CD4-positive, alpha-beta T cell treated with Interleukin-1 beta for 1 hour (primary cell): ENCODE results near the gene XPC.
"Not testable (repeated sequence)": the region's sequence is repeated elsewhere in the genome, so short reads cannot be mapped to it uniquely, and the experiment has no call there.

Source experiments
- DNase-seq, 2 donors: peaks; one replicate each; pipeline ENCODE4 v3.0.0-alpha.2; 2020 to 2022

Gene XPC

DNA sequence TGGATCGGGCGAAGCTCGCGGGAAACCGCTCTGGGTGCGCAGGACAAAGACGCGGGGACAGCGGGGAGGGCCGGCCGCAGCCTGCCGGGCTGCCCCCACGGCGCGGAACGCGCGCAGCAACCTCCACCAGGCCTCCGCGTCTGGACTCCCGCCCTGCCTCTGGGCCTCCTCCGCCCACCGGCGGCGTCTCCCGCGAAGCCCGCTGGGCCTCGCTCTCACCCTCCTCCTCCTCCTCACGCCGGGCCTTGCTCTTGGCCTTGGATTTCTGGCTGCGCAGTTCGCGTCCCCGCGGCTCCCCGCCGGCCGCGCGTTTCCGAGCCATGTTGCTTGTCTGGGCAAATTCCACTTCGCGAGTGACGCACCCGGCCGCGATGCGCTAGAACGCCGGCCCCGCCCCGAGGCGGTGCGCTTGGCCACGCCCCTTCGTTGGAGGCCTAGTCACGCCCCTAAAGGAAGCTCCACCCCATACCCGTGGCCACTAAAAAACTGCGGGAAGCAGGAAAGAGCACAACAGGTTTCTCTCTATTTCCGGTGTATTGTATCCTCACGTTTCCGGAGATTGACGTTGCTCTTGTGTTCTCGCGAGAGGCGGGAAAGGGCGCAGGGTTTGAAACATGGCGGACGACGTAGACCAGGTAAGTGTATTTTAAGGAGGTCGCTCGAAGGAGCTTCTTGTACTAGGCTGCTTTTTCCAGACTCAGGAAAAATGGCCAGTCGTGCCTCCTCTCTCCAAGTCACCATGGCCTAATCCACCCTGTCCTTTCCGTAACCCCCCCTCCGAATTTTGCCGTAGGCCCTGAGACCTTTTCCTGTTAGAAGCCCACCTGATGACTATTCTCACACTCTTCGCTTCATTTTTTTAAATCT, at the start of gene XPC, which contains the start of gene LSM3:
TSS of gene XPC (minus strand) at position 355 of the 867 bp plus-strand sequence. CDS start at position 322, 33 bp downstream.
TSS of gene LSM3 (plus strand) at position 571 of the 867 bp plus-strand sequence. CDS start at position 615, 44 bp downstream.
- DNase-seq = peak; percentile 97 to 99

- no peak for DNase-seq
These were observed 49.5 kb upstream of the XPC start for GRCh38 chr3:14227856-14228255.

DNA sequence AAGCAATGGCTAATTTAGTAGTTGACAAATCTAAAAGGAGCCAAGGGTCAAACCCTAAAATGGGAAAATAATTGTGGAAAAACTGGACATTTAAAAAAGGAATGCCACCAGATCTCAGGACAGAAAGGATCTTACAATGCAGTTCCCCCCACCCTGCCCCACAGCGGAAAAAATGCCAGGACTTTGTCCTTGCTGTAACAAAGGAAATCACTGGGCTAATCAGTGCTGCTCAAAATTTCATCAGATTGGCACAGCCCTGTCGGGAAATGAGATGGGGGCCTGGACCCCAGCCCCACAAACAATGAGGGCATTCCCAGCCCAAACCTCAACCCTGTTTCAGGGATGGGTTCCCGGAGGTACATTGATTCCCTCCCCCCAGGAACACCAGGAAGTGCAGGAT, 48.0 kb upstream of the XPC start:
- DNase-seq = not testable (repeated sequence)

GRCh38 chr3:14225421-14225820, 47.0 kb upstream of the XPC start:
- DNase-seq = no peak

GRCh38 chr3:14224895-14225294, 46.5 kb upstream of the XPC start:
- no peak for DNase-seq

GRCh38 chr3:14223595-14223994, 45.2 kb upstream of the XPC start:
- DNase-seq = no peak

- no peak for DNase-seq
These were observed 44.6 kb upstream of the XPC start for GRCh38 chr3:14222900-14223594.

DNA sequence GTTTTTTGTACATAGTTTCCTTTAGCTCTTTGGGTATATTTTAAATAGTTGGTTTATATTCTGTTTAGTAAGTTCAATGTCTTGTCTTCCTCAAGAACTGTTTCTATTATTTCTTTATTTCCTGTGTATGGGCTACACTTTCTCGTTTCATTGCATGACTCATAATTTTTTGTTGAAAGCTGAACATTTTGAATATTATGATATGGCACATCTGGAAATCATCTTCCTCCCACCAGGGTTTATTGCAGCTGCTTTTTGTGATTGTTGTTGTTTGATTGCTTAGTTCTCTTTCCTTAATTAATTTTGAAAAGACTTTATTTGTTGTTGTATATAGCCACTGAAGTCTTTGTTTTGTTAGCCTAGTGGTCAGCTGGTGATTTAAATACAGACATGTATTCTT, 44.1 kb upstream of the XPC start:
- DNase-seq = no peak

DNA sequence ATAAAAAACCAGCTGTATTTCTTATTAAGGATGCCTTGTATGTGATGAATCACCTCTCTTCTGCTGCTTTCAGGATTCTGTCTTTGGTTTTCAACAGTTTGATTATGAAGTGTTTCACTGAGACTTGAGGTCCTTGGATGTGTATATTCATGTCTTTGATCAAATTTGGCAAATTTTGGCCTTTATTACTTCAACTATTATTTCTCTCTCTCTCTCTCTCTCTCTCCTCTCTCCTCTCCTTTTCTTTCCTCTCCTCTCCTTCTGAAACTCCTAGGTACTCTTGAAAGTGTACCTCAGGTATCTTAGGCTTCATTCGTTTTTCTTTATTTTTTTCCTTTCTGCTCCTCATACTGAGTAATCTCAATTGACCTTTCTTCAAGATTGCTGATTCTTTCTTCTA, 43.5 kb upstream of the XPC start:
- DNase-seq = no peak

DNA sequence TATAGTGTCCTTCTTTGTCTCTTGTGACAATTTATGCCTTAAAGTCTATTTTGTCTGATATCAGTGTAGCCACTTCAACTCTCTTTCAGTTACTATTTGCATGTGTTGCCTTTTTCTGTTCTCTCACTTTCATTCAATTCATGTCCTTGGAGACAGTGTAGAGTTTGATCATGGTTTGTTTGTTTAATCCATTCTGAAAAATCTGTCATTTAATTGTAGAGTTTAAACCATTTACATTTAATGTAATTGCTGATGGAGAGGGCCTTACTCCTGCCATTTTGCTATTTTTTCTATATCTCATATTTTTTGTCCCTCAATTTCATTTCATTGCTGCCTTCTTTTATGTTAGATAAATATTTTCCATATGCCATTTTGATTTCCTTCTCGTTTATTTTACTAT, 42.5 kb upstream of the XPC start:
- DNase-seq = no peak

DNA sequence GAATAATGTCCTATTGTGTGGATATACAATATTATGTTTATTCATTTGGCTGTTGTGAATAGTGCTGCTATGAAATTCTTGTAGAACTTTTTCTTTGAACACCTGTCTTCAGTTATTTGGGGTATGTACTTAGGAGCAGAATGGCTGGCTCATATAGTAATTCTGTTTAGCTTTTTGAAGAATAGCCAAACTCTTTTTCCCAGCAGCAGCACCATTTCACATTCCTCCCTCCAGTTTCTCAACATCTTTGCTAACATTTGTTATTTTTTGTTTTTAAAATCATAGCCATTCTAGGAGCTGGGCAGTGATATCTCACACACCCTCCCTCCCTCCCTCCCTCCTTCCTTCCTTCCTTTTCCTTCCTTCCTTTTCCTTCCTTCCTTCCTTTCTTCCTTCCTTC, 40.0 kb upstream of the XPC start:
- DNase-seq = no peak

GRCh38 chr3:14216257-14217048, 38.1 kb upstream of the XPC start:
- DNase-seq = peak; percentile 33 to 69

DNA sequence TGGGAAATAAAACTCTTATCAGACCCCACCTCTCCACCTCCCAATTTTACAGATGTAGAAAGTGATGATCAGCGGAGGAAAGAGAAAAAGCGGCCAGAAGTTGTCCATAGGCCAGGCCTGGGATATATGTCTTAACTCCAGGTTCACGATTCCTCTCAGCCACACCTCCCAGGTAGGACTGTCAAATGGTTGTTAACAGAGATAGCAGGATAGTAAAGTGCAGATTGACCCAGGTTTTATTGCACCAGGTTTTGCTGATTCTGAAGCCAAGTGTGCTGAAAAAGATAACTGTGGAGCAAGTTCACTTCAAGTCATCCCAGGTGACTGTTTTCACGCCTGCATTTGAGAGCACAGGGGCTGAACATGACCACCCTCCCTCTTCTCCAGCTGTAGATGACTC, 36.4 kb upstream of the XPC start:
- DNase-seq = no peak

DNA sequence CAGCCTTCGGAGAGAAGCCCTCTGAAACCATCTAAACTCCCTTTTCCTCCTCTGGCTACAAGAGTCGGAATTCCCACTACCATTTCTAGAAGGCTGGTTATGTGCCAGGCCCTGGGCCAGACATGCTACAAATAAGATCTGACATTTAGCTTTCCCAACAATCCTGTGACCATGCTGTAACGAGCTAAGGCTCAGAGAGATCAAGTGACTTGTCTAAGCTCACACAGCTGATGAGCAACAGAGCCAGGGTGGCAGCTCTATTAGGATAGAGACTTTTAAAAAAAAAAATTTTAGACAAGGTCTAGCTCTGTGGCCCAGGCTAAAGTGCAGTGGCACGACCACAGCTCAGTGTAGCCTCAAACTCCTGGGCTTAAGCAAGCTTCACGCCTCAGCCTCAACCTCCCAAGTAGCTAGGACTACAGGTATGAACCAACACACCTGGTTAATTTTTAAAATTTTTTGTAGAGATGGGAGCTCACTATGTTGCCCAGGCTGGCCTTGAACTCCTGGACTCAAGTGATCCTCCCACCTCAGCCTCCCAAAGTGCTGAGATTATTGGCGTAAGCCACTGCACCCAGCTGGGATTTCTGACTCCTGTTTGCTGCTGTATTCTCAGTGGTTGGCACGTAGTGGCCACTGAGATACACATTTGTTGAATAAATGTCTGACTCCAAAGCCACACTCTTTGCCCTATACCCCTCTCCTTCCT, 34.8 kb upstream of the XPC start:
- no peak for DNase-seq

DNA sequence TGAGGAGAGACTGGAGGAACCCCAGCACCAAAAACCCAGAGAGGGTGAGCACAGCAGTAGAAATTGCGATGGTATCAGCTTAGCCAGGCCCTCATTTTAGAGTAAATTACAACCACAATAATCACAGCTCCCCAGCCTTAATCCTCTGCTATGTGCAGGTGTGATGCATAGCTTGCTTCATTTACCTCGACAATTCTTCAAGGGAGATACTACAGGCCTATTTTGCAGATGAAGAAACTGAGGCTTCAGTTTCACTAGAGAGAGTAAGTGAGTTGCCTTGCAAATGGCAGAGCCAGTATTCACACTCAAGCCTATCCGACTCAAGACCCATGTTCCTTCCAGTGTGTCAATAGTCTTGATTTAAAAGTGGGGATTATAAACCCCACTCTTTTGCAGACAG, 33.6 kb upstream of the XPC start:
- DNase-seq = no peak

DNA sequence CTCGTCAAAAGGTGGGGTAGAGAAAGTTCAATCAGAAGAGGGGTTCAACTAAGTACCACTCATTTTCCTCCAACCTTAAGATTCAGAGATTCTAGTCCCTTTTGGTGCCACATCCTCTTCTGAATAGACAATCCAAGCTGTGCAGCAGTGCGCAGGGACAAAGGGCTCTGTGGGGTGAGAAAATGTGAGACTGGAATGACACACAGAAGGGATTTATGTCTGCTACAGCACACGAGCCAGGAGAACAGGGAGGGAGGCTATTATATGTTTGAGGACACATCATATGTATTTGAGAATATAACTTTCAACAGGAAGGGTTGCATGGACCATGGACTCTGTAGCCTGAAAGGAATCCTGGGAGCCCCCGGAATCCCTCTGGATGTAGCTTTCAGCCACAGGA, 33.2 kb upstream of the XPC start:
- no peak for DNase-seq

DNA sequence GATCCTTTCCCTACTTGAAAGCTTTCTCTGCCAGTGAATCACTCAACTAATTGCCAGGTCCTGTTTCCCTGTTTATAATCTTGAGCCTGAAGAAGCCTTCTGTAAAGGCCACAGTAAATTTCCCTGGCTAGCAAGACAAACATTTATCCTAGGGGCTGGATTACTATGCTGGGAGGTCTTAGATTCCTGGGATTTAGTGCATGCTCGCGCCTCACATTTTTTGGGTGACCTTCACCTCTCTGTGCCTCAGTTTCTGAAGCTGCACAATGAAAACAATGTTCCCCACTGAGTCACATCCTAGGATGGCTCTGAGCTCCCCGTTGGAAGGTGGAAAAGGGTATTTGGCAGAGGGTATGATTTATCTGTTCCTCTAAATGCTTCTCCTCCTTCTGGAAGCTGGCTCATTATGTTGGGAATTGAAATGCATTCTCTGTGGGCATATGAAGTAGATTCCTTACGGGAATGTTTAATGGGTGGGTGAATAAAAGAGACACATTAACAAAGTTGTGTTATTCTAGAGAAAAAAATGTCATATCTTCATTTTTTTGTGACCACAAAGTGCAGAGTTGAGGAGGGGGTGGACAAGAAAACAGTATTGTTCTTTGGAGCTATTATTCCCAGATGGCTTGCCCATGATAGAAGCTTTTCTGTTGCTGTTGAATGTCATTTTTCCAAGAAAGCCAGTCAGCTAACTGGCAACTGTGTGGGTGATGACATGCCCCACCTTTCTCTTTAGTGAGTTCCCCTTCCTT, 32.6 kb upstream of the XPC start:
- DNase-seq = no peak

DNA sequence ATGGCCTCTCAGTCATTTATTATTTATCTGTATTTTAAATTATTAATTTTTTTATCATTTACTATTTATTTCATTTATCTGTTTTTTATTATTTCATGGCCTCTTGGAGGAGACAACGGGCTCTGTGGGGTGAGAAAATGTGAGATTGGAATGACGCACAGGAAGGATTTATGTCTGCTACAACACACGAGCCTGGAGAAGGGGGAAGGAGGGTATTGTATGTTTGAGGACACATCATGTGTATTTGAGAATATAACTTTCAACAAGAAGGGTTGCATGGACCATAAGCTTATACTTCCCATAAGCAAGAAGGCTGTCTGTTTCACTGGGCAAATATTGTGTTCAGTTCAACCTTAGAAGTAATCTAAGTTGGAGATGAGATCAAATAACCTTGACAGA, 31.9 kb upstream of the XPC start:
- no peak for DNase-seq

DNA sequence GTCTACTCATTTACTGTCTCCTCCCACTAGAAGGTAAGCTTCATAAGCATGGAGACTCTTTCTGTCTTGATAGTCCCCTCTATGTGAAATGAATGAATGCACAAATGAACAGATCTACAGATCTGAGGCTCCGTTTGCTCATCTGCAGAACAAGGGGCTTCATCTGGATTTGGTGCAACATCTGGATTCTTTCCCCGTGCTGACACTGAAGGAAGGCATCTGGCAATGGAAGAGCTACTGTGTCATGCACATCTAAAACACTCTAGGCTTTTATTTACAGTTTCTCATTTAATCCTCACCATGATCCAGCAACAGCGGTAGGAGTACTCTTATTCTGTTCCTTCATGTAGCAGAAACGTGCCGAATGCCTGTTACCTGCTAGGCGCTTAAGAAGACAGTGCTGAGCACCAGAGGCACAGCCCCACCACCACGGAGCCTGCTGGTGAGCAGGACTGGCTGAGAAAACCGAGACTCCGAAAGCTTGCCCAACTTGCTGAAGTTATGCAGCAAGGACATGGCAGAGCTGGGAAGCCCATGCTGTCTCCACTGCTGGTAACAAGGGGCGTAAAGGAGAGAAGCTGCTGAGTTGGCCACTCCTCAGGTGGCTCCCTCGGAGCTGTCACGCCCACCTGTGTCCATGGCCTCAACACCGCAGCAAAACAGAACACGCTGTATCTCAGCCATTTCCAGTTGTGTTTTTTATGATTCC, 31.3 kb upstream of the XPC start:
- no peak for DNase-seq

- DNase-seq = no peak
These were observed 30.6 kb upstream of the XPC start for GRCh38 chr3:14208977-14209394.

GRCh38 chr3:14208168-14208567, 29.8 kb upstream of the XPC start:
- DNase-seq = no peak
